Heart left ventricle (tissue), 16 donors: ENCODE measurements around the gene SLC2A9. TPM values are rescaled to one million over a fixed set of nuclear protein-coding genes. Genes with fewer than 3 reads are reported as not detected.
A peak's percentile ranks its signal among the peaks of the same experiment; 100 is the strongest.

Experiments
- ATAC-seq, 4 donors: fragments of 200-7000 bp; cut with Tn5 transposase; one replicate each; pipeline ENCODE4 v1.9.1; 2020 to 2022; ENCODE audit warnings: moderate library complexity in 4 of 4, mild to moderate bottlenecking in 3 of 4, moderate number of reproducible peaks in 1 of 4
- DNase-seq, 5 donors: peaks; one replicate each; pipeline ENCODE4 v3.0.0-alpha.2; 2020
- H3K27ac ChIP-seq, 12 donors: fragments of 200-600 bp; sonication (generic) in 4 of 12; one replicate each; pipeline versions ENCODE4 v1.5.0 to v1.8.0; 2016 to 2022; ENCODE audit warnings: mild to moderate bottlenecking in 2 of 12
- H3K27me3 ChIP-seq, 9 donors: fragments of 200-600 bp; sonication (generic) in 2 of 9; one replicate each; pipeline versions ENCODE4 v1.5.1 to v1.8.0; 2016 to 2022; ENCODE audit warnings: mild to moderate bottlenecking in 3 of 9
- H3K36me3 ChIP-seq, 9 donors: fragments of 200-600 bp; sonication (generic) in 2 of 9; one replicate each; pipeline versions ENCODE4 v1.5.0 to v1.8.0; 2018 to 2022; ENCODE audit warnings: mild to moderate bottlenecking in 2 of 9
- H3K4me1 ChIP-seq, 12 donors: fragments of 200-600 bp; sonication (generic) in 4 of 12; one replicate each; pipeline versions ENCODE4 v1.5.0 to v1.8.0; 2016 to 2022; ENCODE audit warnings: mild to moderate bottlenecking in 3 of 12
- H3K4me3 ChIP-seq, 12 donors: fragments of 200-600 bp; sonication (generic) in 4 of 12; one replicate each; pipeline versions ENCODE4 v1.5.0 to v1.8.0; 2017 to 2022; ENCODE audit warnings: mild to moderate bottlenecking in 9 of 12, moderate library complexity in 4 of 12
- H3K9me3 ChIP-seq, 12 donors: fragments of 200-600 bp; sonication (generic) in 4 of 12; one replicate each; pipeline versions ENCODE4 v1.5.0 to v1.8.0; 2016 to 2022; ENCODE audit warnings: mild to moderate bottlenecking in 1 of 12
- CTCF ChIP-seq, 12 donors: fragments of 200-600 bp; sonication (generic) in 4 of 12; IDR thresholded peaks; one replicate each; pipeline versions ENCODE4 v1.5.0 to v1.8.0; 2018 to 2022; ENCODE audit warnings: antibody characterized with exemption in 12 of 12, mild to moderate bottlenecking in 5 of 12
- POLR2A ChIP-seq, 2 donors: fragments of 450-650 bp; IDR thresholded peaks; one replicate each; pipeline ENCODE4 v1.6.1; 2017; ENCODE audit warnings: antibody characterized with exemption in 2 of 2, mild to moderate bottlenecking in 2 of 2, moderate library complexity in 2 of 2
- WGBS, 4 donors: extraction: QIAGEN DNeasy Blood & Tissue Kit in 2 of 4; methylation state at CpG; one replicate each; pipeline versions ENCODE4 v1.1.5 to v1.1.7; 2013 to 2018; 5-methylcytosine and 5-hydroxymethylcytosine counted together
- intact Hi-C, 10 donors: fragments of 100-400 bp; cut with DNase I; formaldehyde crosslinking; loops; one replicate each; pipeline versions ENCODE4 v1.11.1 to v1.14.2; 2022
- polyA plus RNA-seq, 2 donors: library from polyadenylated mRNA; stranded (reverse); fragments of 200-250 nt; gene quantifications; one replicate each; pipeline ENCODE4 v1.2.3, GENCODE V29; 2013
- total RNA-seq, 9 donors: library from RNA; depleted of rRNA in 2 of 9; stranded (reverse); fragments of >200 nt in 2 of 9; fragmentation: NEBNext Ultra II Directional in 3 of 9; extraction: Animal tissue kit (Norgen Biotek cat#: 25700) in 3 of 9; gene quantifications; one replicate each; pipeline versions ENCODE4 v1.1.0 to v1.2.4, GENCODE V29; 2016 to 2023
- donor health status: ischemic (EF 13 %, LVEDD 7.1; RV severe dilation, severe dysfunction).
- donor health status: healthy with polysubstance abuse.
- donor health status: DM: no; HTN: yes; CAD: no.
- donor health status: DM: no; HTN: no; CAD: no.
- donor health status: ischemic (EF 25% LVEDD 6.9; RV normal size, moderate dysfunction).
- donor health status: ischemic (EF 25% LVEDD 5.7; RV mildly dilated, moderate dysfunction).
- donor health status: healthy.
- donor health status: DM: yes; HTN: yes; CAD: no.
- donor health status: ischemic (EF 35%, LVEDD 5.7; RV mildly dilated, moderate dysfunction).
- donor health status: nonischemic (EF 11% LVEDD 7.7; RV severe dilation, severe dysfunction).
- donor health status: DM: yes; HTN: yes; CAD: no.
- donor health status: PGD.
- donor health status: ischemic (EF 29% LVEDD 5.4; RV normal size, mild dysfunction).
- donor health status: nonischemic (EF 23%, LVEDD 6.1; RV moderate dilation, normal function).

The SLC2A9 gene
- total and polyA plus RNA-seq, 11 donors, result 1.6 to 15.1 (median 5.1) TPM

- no peak overlapping the region for H3K27ac ChIP-seq
- peaks cover 0 to 6% (median 0%) of the 10 kb centered on the region in 12 donors for H3K9me3 ChIP-seq
- ATAC-seq, result no peak
- no peaks in the 10 kb centered on the region for H3K36me3 ChIP-seq
- intact Hi-C loops, result no loop called here
- WGBS, 4 donors, result 90 to 93% (median 91%) methylated on average over 5 of the region's 5 CpGs
- no peak overlapping the region for H3K4me3 ChIP-seq
- H3K27me3 ChIP-seq, result peaks cover 0 to 5% (median 0%) of the 10 kb centered on the region in 9 donors
- TF ChIP-seq POLR2A (IDR thresholded peaks at IDR 0.05) (no peak), CTCF (IDR thresholded peaks at IDR 0.05) (no peak)
- peaks cover 0 to 8% (median 0%) of the 10 kb centered on the region in 12 donors for H3K4me1 ChIP-seq
- no peak for DNase-seq
Measured at GRCh38 chr4:9874385-9874784, 146.9 kb downstream of the SLC2A9 start.

DNA sequence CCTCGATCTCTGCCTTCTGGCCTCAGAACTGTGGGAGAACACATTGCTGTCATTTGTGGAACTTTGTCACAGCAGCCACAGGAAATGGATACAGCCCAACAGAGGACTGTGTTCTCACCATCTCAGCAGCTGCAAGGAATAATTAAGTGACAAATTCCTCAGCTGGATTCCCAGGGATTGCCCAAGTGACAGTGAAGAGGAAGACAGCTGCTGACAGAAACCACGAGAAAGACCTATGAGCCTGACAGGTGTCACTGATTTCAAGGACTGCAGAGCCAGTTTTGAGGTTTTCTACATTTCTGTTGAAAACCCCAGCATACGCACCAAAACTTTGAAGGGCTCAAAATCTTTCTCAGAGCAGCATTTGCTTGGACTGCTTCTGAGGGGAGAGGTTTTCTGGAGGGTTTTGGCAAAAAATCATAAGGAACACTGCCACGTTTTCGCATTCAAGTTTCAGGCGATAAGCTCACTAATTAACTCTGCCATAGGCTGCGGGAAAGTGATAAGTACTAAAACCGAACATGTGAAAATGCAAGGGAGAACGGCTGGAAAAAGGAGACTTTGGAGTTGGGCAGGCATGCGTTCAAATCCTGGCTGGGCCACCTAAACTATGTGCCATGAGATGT is 151.0 kb downstream of the SLC2A9 start:
- Histone ChIP-seq H3K27ac (no peak overlapping the region), H3K4me1 (no peaks in the 10 kb centered on the region), H3K9me3 (peaks cover 0 to 6% (median 0%) of the 10 kb centered on the region in 12 donors), H3K27me3 (peaks cover 0 to 5% (median 0%) of the 10 kb centered on the region in 9 donors), H3K4me3 (no peak overlapping the region), H3K36me3 (no peaks in the 10 kb centered on the region)
- ATAC-seq, result no peak
- no peak for TF ChIP-seq POLR2A (IDR thresholded peaks at IDR 0.05)
- TF ChIP-seq CTCF (IDR thresholded peaks at IDR 0.05), result no peak
- DNase-seq, result no peak
- intact Hi-C loops, result no loop called here
- 60 to 69% (median 65%) methylated on average over 10 of the region's 10 CpGs for WGBS, 4 donors

- TF ChIP-seq POLR2A (IDR thresholded peaks at IDR 0.05), result no peak
- TF ChIP-seq CTCF (IDR thresholded peaks at IDR 0.05), result no peak
- Histone ChIP-seq H3K36me3 (no peaks in the 10 kb centered on the region), H3K4me3 (no peak overlapping the region), H3K27ac (no peak overlapping the region), H3K9me3 (peaks cover 0 to 6% (median 0%) of the 10 kb centered on the region in 12 donors), H3K4me1 (no peaks in the 10 kb centered on the region), H3K27me3 (no peaks in the 10 kb centered on the region)
- DNase-seq (no peak), ATAC-seq (peak in 1 of 4 donors; percentile 27)
- 80 to 88% (median 83%) methylated on average over 7 to 11 of the region's 11 CpGs for WGBS, 4 donors
- intact Hi-C loops, result no loop called here
Measured at GRCh38 chr4:9867751-9868425, 153.4 kb downstream of the SLC2A9 start.

DNA sequence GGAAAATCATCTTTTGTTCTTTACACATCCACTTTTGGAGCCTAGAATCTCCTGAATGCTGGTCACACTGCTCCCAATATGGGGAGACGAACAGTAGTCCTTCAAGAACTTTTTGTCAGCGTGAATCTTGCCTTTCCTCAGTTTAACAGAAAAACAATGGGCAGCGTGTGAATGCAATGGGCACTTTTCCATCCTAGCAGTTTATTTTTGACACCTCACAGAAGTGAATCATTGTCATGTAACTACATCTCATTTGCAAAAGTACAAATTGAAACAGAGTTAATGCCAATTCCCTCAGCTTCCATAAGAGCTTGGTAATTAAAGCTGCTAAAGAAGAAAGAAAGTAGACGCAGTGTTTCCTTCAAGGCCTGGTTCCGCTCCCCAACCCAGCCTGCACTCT is 154.4 kb downstream of the SLC2A9 start:
- intact Hi-C loops, result no loop called here
- DNase-seq, result no peak
- no peaks in the 10 kb centered on the region for H3K4me1 ChIP-seq
- WGBS, 4 donors, result 87 to 92% (median 90%) methylated on average over 5 of the region's 5 CpGs
- H3K9me3 ChIP-seq, result peaks cover 0 to 6% (median 0%) of the 10 kb centered on the region in 12 donors
- no peaks in the 10 kb centered on the region for H3K36me3 ChIP-seq
- ATAC-seq, result no peak
- no peak overlapping the region for H3K27ac ChIP-seq
- H3K27me3 ChIP-seq, result no peaks in the 10 kb centered on the region
- TF ChIP-seq CTCF (IDR thresholded peaks at IDR 0.05), result no peak
- no peak for TF ChIP-seq POLR2A (IDR thresholded peaks at IDR 0.05)
- H3K4me3 ChIP-seq, result no peak overlapping the region
